Endothelial cell of umbilical vein (primary cell): ENCODE results near the gene GALNT12. TPM values are rescaled to one million over a fixed set of nuclear protein-coding genes. Genes with fewer than 3 reads are reported as not detected.

Source experiments
- BruUV-seq: library from RNA; stranded (reverse); fragments of 400-500 nt; replicated peaks from 2 replicates; lab custom pipeline; 2021; lab: Mats Ljungman, UMichigan
- CTCF ChIA-PET: fragments of 300-600, 350-600 bp; sonication (Branson Sonifier 250); formaldehyde crosslinking; loops from one replicate; lab custom pipeline; 2021; ENCODE audit warnings: antibody characterized with exemption, inconsistent platforms; lab: Charles Lee
- POLR2A ChIA-PET: fragments of 300-600, 350-600 bp; sonication (Branson Sonifier 250); formaldehyde crosslinking; loops from one replicate; lab custom pipeline; 2021; ENCODE audit warnings: antibody characterized with exemption, inconsistent platforms; lab: Charles Lee
- DNase-seq: peaks from one replicate; pipeline ENCODE4 v3.0.0-alpha.2; 2011; ENCODE audit warnings: low read depth, low spot score
- FAIRE-seq: peaks from 2 replicates; lab custom pipeline; 2011; peaks lifted over from hg19 to GRCh38; lab: Jason Lieb, UNC
- H2AFZ ChIP-seq: 2 replicates; pipeline ENCODE4 v1.6.0; 2012; ENCODE audit warnings: low read depth, low read length, control low read depth, inconsistent platforms
- H3K27ac ChIP-seq: 2 replicates; pipeline ENCODE4 v1.5.1; 2011; ENCODE audit warnings: low read depth, mild to moderate bottlenecking, control low read depth, low read length, moderate library complexity; ENCODE audit not compliant: insufficient read depth
- H3K27me3 ChIP-seq, 2 experiments: 2 replicates each; pipeline versions ENCODE4 v1.6.0 to v1.6.1; 2011; ENCODE audit warnings: low read length in 2 of 2, mixed read lengths in 1 of 2; ENCODE audit not compliant: control insufficient read depth in 2 of 2, insufficient read depth in 2 of 2
- H3K36me3 ChIP-seq, 2 experiments: 2 replicates in 1 of 2; 3 replicates in 1 of 2; pipeline ENCODE4 v1.5.1; 2011; ENCODE audit warnings: low read length in 2 of 2, mild to moderate bottlenecking in 1 of 2, moderate library complexity in 1 of 2; ENCODE audit not compliant: control insufficient read depth in 2 of 2, insufficient read depth in 2 of 2; ENCODE audit errors: extremely low read depth in 1 of 2
- H3K4me1 ChIP-seq: 3 replicates; pipeline ENCODE4 v1.5.1; 2011; ENCODE audit warnings: mild to moderate bottlenecking, low read length; ENCODE audit not compliant: control insufficient read depth, insufficient read depth; ENCODE audit errors: extremely low read depth
- H3K4me2 ChIP-seq: 2 replicates; pipeline ENCODE4 v1.6.1; 2011; ENCODE audit warnings: low read length, control low read depth, mixed read lengths; ENCODE audit not compliant: insufficient read depth
- H3K4me3 ChIP-seq, 3 experiments: fragments of 200-600 bp in 1 of 3; sonication (generic), shearing (Covaris generic) in 1 of 3; replicated peaks in 1 of 3; 2 replicates each; pipeline ENCODE4 v1.5.1; 2011 to 2016; ENCODE audit warnings: control low read depth in 3 of 3, low read length in 3 of 3, mild to moderate bottlenecking in 2 of 3, inconsistent platforms in 1 of 3, low read depth in 1 of 3, moderate library complexity in 1 of 3; ENCODE audit not compliant: insufficient read depth in 1 of 3
- H3K79me2 ChIP-seq: 2 replicates; pipeline ENCODE4 v1.6.0; 2012; ENCODE audit warnings: low read length, inconsistent platforms; ENCODE audit not compliant: control insufficient read depth, insufficient read depth
- H3K9ac ChIP-seq: replicated peaks from 2 replicates; pipeline ENCODE3; 2011; ENCODE audit warnings: low read length, control low read depth; ENCODE audit not compliant: insufficient read depth; ENCODE audit errors: extremely low read depth
- H3K9me1 ChIP-seq: replicated peaks from 3 replicates; pipeline ENCODE4 v1.6.0; 2011; ENCODE audit warnings: mild to moderate bottlenecking, low read length; ENCODE audit not compliant: control insufficient read depth, insufficient read depth; ENCODE audit errors: extremely low read depth
- H3K9me3 ChIP-seq: replicated peaks from 2 replicates; pipeline ENCODE4 v1.5.1; 2012; ENCODE audit warnings: low read length, inconsistent platforms; ENCODE audit not compliant: control insufficient read depth, insufficient read depth
- H4K20me1 ChIP-seq: replicated peaks from 2 replicates; pipeline ENCODE3; 2011; ENCODE audit warnings: mild to moderate bottlenecking, low read length; ENCODE audit not compliant: control insufficient read depth, insufficient read depth; ENCODE audit errors: extremely low read depth
- EZH2 ChIP-seq: IDR thresholded peaks from 2 replicates; pipeline ENCODE4 v1.6.1; 2012; ENCODE audit warnings: borderline replicate concordance, low read depth, mild to moderate bottlenecking, moderate library complexity, low read length, inconsistent platforms; ENCODE audit not compliant: severe bottlenecking
- FOS ChIP-seq: IDR thresholded peaks from 2 replicates; pipeline ENCODE4 v1.6.1; 2011; ENCODE audit warnings: mild to moderate bottlenecking, low read length, moderate library complexity, borderline replicate concordance; ENCODE audit not compliant: insufficient read depth
- GATA2 ChIP-seq: IDR thresholded peaks from 2 replicates; pipeline ENCODE4 v1.7.0; 2011; ENCODE audit warnings: low read depth, mild to moderate bottlenecking, moderate library complexity, mixed read lengths, low read length; ENCODE audit not compliant: insufficient read length, insufficient read depth
- JUN ChIP-seq: IDR thresholded peaks from 2 replicates; pipeline ENCODE4 v1.6.1; 2011; ENCODE audit warnings: borderline replicate concordance, low read depth; ENCODE audit not compliant: insufficient read length, insufficient read depth
- POLR2A ChIP-seq: IDR thresholded peaks from 2 replicates; pipeline ENCODE4 v1.6.1; 2012; ENCODE audit warnings: low read depth, mild to moderate bottlenecking, control low read depth, low read length
- POLR2AphosphoS5 ChIP-seq: IDR thresholded peaks from 2 replicates; pipeline ENCODE4 v1.6.1; 2012; ENCODE audit warnings: low read depth, mild to moderate bottlenecking, control low read depth, low read length, moderate library complexity; ENCODE audit not compliant: insufficient read depth
- dilution Hi-C: fragments of 300-500 bp; cut with MboI; formaldehyde crosslinking; loops from one replicate; pipeline ENCODE4 v1.15.0; 2019; ENCODE audit warnings: low sequenced_read_pairs; ENCODE audit not compliant: extremely low pct_ligation_motif_present
- intact Hi-C: fragments of 100-400 bp; cut with micrococcal nuclease; formaldehyde crosslinking; loops from one replicate; pipeline ENCODE4 v1.10.0; 2022
- polyA plus RNA-seq, 4 experiments: library from polyadenylated mRNA; depleted of rRNA in 3 of 4; stranded (reverse) in 3 of 4; unstranded in 1 of 4; fragments of >200 nt; gene quantifications; 2 replicates each; pipeline versions ENCODE4 v1.2.1 to v1.2.3, GENCODE V29; 2011 to 2012; ENCODE audit warnings: missing spikeins in 1 of 4
- total RNA-seq: library from RNA; stranded (reverse); gene quantifications from 2 replicates; pipeline ENCODE4 v1.2.3, GENCODE V29; 2021
- TF ChIP-seq, protein P1 (sequence below), 2 donors: IDR thresholded peaks; 1 replicate in 1 of 2; 2 replicates in 1 of 2; pipeline ENCODE4 v1.5.1; 2011; ENCODE audit warnings: low read length in 2 of 2, mild to moderate bottlenecking in 2 of 2, moderate library complexity in 2 of 2, control low read depth in 1 of 2, inconsistent platforms in 1 of 2, low read depth in 1 of 2; ENCODE audit not compliant: insufficient read depth in 1 of 2; ENCODE audit errors: extremely low read depth in 1 of 2
- TF ChIP-seq, protein P2 (sequence below): IDR thresholded peaks from 2 replicates; pipeline ENCODE4 v1.6.1; 2011; ENCODE audit not compliant: insufficient read depth, insufficient read length

Gene GALNT12
- total and polyA plus RNA-seq, 2 donors (not counting 3 experiments of a cell fraction or from before 2014, with no cell fraction given), result 0.26 to 0.44 TPM

DNA sequence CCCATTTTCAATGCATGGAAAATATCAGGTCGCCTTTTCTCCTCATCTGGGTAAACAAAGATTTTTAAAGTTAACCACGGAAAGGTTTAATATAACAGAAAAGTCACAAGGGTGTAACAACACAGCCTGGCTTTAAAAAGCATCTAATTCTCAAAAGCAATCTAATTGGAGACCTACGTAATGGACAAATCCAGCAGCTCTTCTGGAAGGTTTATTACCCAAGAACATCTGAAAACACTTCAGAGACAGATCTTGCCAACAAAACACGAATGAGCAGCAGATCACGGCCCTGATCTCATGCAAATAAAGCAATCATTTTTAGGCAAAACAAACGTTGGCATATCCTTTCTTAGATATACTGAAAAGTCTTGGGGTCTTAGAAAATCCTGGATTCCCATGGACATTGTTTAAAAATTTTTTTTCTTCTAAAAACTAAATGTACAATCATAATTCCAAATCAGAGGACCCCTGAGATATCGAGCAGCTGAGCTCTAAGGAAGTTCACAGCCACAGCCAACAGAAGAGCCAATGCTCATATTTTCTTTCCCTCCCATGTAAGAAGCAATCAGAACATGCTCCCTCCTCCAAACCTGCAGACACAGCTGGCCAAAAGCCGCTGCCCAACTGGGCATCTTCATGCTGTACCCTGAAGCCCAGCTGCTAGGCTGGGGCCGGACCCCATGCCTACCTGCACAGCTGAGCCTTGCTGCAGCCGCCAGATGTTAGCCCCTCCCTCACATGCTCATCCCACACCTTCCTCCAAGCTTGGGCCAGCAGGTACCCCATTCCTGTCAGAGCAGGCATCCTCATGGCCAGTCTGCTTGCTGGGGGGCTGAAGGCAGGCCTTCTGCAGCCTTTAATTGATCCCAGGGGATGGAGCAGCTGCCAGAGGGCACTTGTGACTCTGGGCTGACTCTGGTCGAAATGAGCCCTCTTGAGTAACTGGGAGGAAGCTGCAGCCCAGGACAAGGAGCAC lies 22.4 kb upstream of the GALNT12 start:
- FAIRE-seq (no peak), DNase-seq (no peak)
- no peaks in the 10 kb centered on the region for H3K9me1 ChIP-seq
- no peaks in the 10 kb centered on the region for H3K27me3 ChIP-seq
- no peak overlapping the region for H3K27ac ChIP-seq
- no peak overlapping the region for H3K9ac ChIP-seq
- no peak overlapping the region for H3K4me2 ChIP-seq
- no TSS peak for BruUV-seq
- no peaks in the 10 kb centered on the region for H3K9me3 ChIP-seq
- TF ChIP-seq EZH2 (no peak), JUN (no peak), POLR2A (no peak), GATA2 (no peak), POLR2AphosphoS5 (no peak), FOS (no peak)
- TF ChIP-seq, protein P1, sequence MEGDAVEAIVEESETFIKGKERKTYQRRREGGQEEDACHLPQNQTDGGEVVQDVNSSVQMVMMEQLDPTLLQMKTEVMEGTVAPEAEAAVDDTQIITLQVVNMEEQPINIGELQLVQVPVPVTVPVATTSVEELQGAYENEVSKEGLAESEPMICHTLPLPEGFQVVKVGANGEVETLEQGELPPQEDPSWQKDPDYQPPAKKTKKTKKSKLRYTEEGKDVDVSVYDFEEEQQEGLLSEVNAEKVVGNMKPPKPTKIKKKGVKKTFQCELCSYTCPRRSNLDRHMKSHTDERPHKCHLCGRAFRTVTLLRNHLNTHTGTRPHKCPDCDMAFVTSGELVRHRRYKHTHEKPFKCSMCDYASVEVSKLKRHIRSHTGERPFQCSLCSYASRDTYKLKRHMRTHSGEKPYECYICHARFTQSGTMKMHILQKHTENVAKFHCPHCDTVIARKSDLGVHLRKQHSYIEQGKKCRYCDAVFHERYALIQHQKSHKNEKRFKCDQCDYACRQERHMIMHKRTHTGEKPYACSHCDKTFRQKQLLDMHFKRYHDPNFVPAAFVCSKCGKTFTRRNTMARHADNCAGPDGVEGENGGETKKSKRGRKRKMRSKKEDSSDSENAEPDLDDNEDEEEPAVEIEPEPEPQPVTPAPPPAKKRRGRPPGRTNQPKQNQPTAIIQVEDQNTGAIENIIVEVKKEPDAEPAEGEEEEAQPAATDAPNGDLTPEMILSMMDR (IDR thresholded peaks at IDR 0.05; ENCODE audit: extremely low read depth in 1 of 2, insufficient read depth in 1 of 2, low read depth in 1 of 2, low read length in 2 of 2), result no peak
- TF ChIP-seq, protein P2, sequence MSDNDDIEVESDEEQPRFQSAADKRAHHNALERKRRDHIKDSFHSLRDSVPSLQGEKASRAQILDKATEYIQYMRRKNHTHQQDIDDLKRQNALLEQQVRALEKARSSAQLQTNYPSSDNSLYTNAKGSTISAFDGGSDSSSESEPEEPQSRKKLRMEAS, result no peak
- H2AFZ ChIP-seq, result no peak overlapping the region
- ChIA-PET POLR2A (no interaction called here), CTCF (interaction anchor here (0.7 to 2.9 kb wide), 2 partner anchors 10 to 596 kb away, joined by 3 to 23 read pairs; no protein-coding TSS in a partner anchor)
- H3K4me3 ChIP-seq, result no peak overlapping the region
- peaks cover 0 to 2% of the 10 kb centered on the region in 2 experiments for H3K36me3 ChIP-seq
- dilution Hi-C loops, result no loop called here
- H4K20me1 ChIP-seq, result no peaks in the 10 kb centered on the region
- no peaks in the 10 kb centered on the region for H3K4me1 ChIP-seq
- intact Hi-C loops, result no loop called here
- H3K79me2 ChIP-seq, result no peaks in the 10 kb centered on the region
